H1 (cell line): ENCODE data around the gene BROX. TPM values are rescaled to one million over a fixed set of nuclear protein-coding genes. Genes with fewer than 3 reads are reported as not detected.

Experiments
- ASH2L ChIP-seq: fragments of 200-600, 300-600 bp; sonication (generic); IDR thresholded peaks from one replicate; pipeline ENCODE4 v1.7.1; 2017; ENCODE audit warnings: low read length
- BRCA1 ChIP-seq: IDR thresholded peaks from 2 replicates; pipeline ENCODE4 v1.6.1; 2012; ENCODE audit warnings: low read depth, low read length, improper control_type of control experiment
- CBX8 ChIP-seq: fragments of 300-800, 300-1000 bp; sonication (generic); IDR thresholded peaks from 2 replicates; pipeline ENCODE4 v1.7.1; 2016; ENCODE audit warnings: low read depth, low read length, borderline replicate concordance
- EZH2 ChIP-seq: fragments of 200-600 bp; sonication (generic); IDR thresholded peaks from 2 replicates; pipeline ENCODE4 v1.7.1; 2012; ENCODE audit warnings: low read depth, mild to moderate bottlenecking, moderate library complexity, low read length, inconsistent platforms; ENCODE audit not compliant: severe bottlenecking
- HDAC2 ChIP-seq, 2 experiments: fragments of 300-600 bp in 1 of 2; sonication (generic) in 1 of 2; IDR thresholded peaks; 2 replicates each; pipeline ENCODE4 v1.6.1; 2011 to 2012; ENCODE audit warnings: low read depth in 2 of 2, low read length in 2 of 2, mild to moderate bottlenecking in 2 of 2, moderate library complexity in 2 of 2, borderline replicate concordance in 1 of 2, inconsistent platforms in 1 of 2
- HDAC6 ChIP-seq: IDR thresholded peaks from one replicate; pipeline ENCODE4 v1.7.1; 2012; ENCODE audit warnings: low read depth, mild to moderate bottlenecking, inconsistent platforms, low read length, moderate library complexity
- JUND ChIP-seq: IDR thresholded peaks from 2 replicates; pipeline ENCODE4 v1.6.1; 2011; ENCODE audit warnings: mild to moderate bottlenecking, improper control_type of control experiment, low read length
- KDM5A ChIP-seq: fragments of 200-600 bp; IDR thresholded peaks from 2 replicates; pipeline ENCODE4 v1.7.1; 2012; ENCODE audit warnings: mild to moderate bottlenecking, low read length, inconsistent platforms, mixed read lengths
- NANOG ChIP-seq: IDR thresholded peaks from 2 replicates; pipeline ENCODE4 v1.6.1; 2011; ENCODE audit warnings: low read length, low read depth, mild to moderate bottlenecking, inconsistent platforms; ENCODE audit not compliant: insufficient read depth, poor library complexity, severe bottlenecking
- PHF8 ChIP-seq: fragments of 200-600 bp; sonication (generic); conservative IDR thresholded peaks from 2 replicates; pipeline ENCODE4 v1.7.1; 2012; ENCODE audit warnings: low read depth, mild to moderate bottlenecking, inconsistent platforms, low read length, moderate library complexity
- POLR2A ChIP-seq, 2 experiments: IDR thresholded peaks; 1 replicate in 1 of 2; 2 replicates in 1 of 2; pipeline ENCODE4 v1.6.1; 2011; ENCODE audit warnings: low read depth in 2 of 2, low read length in 2 of 2, mild to moderate bottlenecking in 2 of 2; ENCODE audit errors: control extremely low read depth in 1 of 2
- POU5F1 ChIP-seq: IDR thresholded peaks from 2 replicates; pipeline ENCODE4 v1.6.1; 2011; ENCODE audit warnings: low read depth, mild to moderate bottlenecking, low read length, moderate library complexity
- RAD21 ChIP-seq, 2 experiments: IDR thresholded peaks in 1 of 2; conservative IDR thresholded peaks in 1 of 2; 2 replicates each; pipeline ENCODE4 v1.6.1; 2011; ENCODE audit warnings: low read depth in 2 of 2, low read length in 2 of 2, improper control_type of control experiment in 1 of 2, inconsistent platforms in 1 of 2, mild to moderate bottlenecking in 1 of 2, moderate library complexity in 1 of 2
- RNF2 ChIP-seq: fragments of 200-900, 300-1000 bp; sonication (generic); IDR thresholded peaks from 2 replicates; pipeline ENCODE4 v1.7.1; 2016; ENCODE audit warnings: borderline replicate concordance, low read depth, mild to moderate bottlenecking, antibody characterized with exemption, low read length; ENCODE audit not compliant: poor library complexity, severe bottlenecking; ENCODE audit errors: missing control alignments
- SAP30 ChIP-seq: fragments of 300-600 bp; sonication (generic); IDR thresholded peaks from 2 replicates; pipeline ENCODE4 v1.7.1; 2012; ENCODE audit warnings: low read length, moderate library complexity, mild to moderate bottlenecking, inconsistent platforms; ENCODE audit not compliant: insufficient read depth, insufficient replicate concordance
- SIX5 ChIP-seq: IDR thresholded peaks from 2 replicates; pipeline ENCODE4 v1.6.1; 2011; ENCODE audit warnings: mild to moderate bottlenecking, low read depth, low read length
- SP1 ChIP-seq: IDR thresholded peaks from 2 replicates; pipeline ENCODE4 v1.6.1; 2011; ENCODE audit warnings: low read depth, low read length
- TAF1 ChIP-seq: IDR thresholded peaks from 2 replicates; pipeline ENCODE4 v1.6.1; 2011; ENCODE audit warnings: mild to moderate bottlenecking, low read depth, low read length
- TAF7 ChIP-seq: optimal IDR thresholded peaks from 2 replicates; pipeline ENCODE3; 2011; ENCODE audit warnings: low read depth, mild to moderate bottlenecking, inconsistent platforms, low read length, moderate library complexity, borderline replicate concordance
- polyA plus RNA-seq, 7 experiments: library from polyadenylated mRNA; depleted of rRNA in 3 of 7; stranded (reverse) in 5 of 7; unstranded in 2 of 7; fragments of >200 nt in 5 of 7; fragments of 200-250 nt in 2 of 7; gene quantifications; 1 replicate in 5 of 7; 2 replicates in 1 of 7; 4 replicates in 1 of 7; pipeline versions ENCODE4 v1.2.1 to v1.2.3, GENCODE V29; 2011 to 2013; ENCODE audit warnings: missing spikeins in 2 of 7, mixed read lengths in 2 of 7
- total RNA-seq: library from RNA; stranded (reverse); fragmentation: NEBNext Ultra II Directional; extraction: Animal tissue kit (Norgen Biotek cat#: 25700); gene quantifications from 2 replicates; pipeline ENCODE4 v1.2.1, GENCODE V29; 2021
- TF ChIP-seq, protein P1 (sequence below), 3 experiments: IDR thresholded peaks; 1 replicate in 2 of 3; 2 replicates in 1 of 3; pipeline versions ENCODE4 v1.5.1 to v1.6.1; 2011; ENCODE audit warnings: low read length in 3 of 3, mild to moderate bottlenecking in 3 of 3, inconsistent platforms in 2 of 3, low read depth in 1 of 3, moderate library complexity in 1 of 3; ENCODE audit not compliant: insufficient read depth in 1 of 3; ENCODE audit errors: control extremely low read depth in 1 of 3

The BROX gene
- total and polyA plus RNA-seq, 2 of the 8 experiments (the other 6 are each of a cell fraction or from before 2014, with no cell fraction given), result 3.8 to 26.7 TPM

DNA sequence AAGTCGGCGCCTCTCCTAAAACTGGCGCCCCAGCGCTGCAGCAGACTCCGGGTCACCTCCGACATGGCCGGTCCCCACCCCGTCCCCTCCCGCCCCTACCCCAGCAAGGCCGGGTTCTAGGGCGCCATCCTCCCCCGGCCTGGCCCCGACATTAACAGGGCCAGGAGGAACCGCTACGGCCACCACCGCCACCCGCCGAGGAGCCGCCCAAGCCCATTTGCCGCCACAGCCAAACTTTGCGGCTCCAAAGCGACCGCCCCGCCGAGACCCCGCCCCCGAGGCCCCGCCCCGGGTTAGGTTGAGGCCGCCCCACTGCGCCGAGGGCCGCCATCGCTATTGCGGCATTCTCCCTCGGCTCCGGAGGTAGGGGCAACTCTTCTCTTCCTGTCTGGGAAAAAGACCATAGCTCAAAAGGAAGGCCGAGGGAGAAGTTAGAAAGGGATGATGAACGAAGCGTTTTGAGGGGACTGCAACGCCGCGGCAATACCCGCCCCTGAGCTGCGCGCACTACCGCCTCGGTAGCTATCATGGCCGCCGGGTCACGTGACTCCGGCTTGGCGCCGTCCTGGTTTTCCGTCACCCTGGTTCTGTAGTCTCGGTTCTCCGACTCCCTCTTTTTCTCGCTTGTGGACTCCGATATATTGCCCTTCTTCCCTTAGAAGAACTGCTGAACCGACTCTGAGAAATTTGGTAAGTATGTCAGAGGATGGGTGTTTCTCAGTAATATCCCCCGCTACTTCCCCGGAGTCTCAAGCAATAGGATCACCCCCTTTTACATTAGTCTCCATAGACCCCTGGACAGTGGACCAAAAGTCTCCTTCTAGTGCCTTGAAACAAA lies at the start of gene BROX, which contains the start of gene AIDA (continued):
- TF ChIP-seq JUND, result peak; percentile 16; the same call in 1 of the 2 replicates
- no peak; a peak in 1 of 4 replicates for TF ChIP-seq HDAC2 (IDR thresholded peaks at IDR 0.05; ENCODE audit: borderline replicate concordance in 1 of 2, low read depth in 2 of 2, low read length in 2 of 2)
- TF ChIP-seq CBX8, result no peak
- TF ChIP-seq, protein P1, sequence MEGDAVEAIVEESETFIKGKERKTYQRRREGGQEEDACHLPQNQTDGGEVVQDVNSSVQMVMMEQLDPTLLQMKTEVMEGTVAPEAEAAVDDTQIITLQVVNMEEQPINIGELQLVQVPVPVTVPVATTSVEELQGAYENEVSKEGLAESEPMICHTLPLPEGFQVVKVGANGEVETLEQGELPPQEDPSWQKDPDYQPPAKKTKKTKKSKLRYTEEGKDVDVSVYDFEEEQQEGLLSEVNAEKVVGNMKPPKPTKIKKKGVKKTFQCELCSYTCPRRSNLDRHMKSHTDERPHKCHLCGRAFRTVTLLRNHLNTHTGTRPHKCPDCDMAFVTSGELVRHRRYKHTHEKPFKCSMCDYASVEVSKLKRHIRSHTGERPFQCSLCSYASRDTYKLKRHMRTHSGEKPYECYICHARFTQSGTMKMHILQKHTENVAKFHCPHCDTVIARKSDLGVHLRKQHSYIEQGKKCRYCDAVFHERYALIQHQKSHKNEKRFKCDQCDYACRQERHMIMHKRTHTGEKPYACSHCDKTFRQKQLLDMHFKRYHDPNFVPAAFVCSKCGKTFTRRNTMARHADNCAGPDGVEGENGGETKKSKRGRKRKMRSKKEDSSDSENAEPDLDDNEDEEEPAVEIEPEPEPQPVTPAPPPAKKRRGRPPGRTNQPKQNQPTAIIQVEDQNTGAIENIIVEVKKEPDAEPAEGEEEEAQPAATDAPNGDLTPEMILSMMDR (IDR thresholded peaks at IDR 0.05; ENCODE audit: control extremely low read depth in 1 of 3, insufficient read depth in 1 of 3, low read depth in 1 of 3, low read length in 3 of 3), result no peak
- peak; percentile 96 for TF ChIP-seq ASH2L
- no peak for TF ChIP-seq RNF2
- no peak for TF ChIP-seq HDAC6
- no peak for TF ChIP-seq NANOG
- TF ChIP-seq POU5F1, result no peak
- TF ChIP-seq POLR2A (IDR thresholded peaks at IDR 0.05; ENCODE audit: control extremely low read depth in 1 of 2, low read depth in 2 of 2, low read length in 2 of 2), result peak in 1 of 2 experiments; percentile 43; a peak in 2 of 3 replicates
- TF ChIP-seq PHF8, result peak; percentile 52; the same call in 1 of the 2 replicates
- TF ChIP-seq TAF7, result peak; percentile 14
- no peak for TF ChIP-seq EZH2
- TF ChIP-seq SAP30, result peak; percentile 92
- no peak for TF ChIP-seq RAD21 (IDR thresholded peaks at IDR 0.05 in 1 of 2, conservative IDR thresholded peaks at IDR 0.05 in 1 of 2; ENCODE audit: low read depth in 2 of 2, low read length in 2 of 2)
- TF ChIP-seq TAF1, result peak; percentile 40; the same call in 1 of the 2 replicates
- TF ChIP-seq SIX5, result peak; percentile 47; the same call in 1 of the 2 replicates
- no peak for TF ChIP-seq BRCA1
- peak; percentile 4; the same call in 1 of the 2 replicates for TF ChIP-seq SP1
- peak; percentile 66; the same call in 1 of the 2 replicates for TF ChIP-seq KDM5A
